ENCODE measurements around the gene TEAD1.

Gene TEAD1

DNA sequence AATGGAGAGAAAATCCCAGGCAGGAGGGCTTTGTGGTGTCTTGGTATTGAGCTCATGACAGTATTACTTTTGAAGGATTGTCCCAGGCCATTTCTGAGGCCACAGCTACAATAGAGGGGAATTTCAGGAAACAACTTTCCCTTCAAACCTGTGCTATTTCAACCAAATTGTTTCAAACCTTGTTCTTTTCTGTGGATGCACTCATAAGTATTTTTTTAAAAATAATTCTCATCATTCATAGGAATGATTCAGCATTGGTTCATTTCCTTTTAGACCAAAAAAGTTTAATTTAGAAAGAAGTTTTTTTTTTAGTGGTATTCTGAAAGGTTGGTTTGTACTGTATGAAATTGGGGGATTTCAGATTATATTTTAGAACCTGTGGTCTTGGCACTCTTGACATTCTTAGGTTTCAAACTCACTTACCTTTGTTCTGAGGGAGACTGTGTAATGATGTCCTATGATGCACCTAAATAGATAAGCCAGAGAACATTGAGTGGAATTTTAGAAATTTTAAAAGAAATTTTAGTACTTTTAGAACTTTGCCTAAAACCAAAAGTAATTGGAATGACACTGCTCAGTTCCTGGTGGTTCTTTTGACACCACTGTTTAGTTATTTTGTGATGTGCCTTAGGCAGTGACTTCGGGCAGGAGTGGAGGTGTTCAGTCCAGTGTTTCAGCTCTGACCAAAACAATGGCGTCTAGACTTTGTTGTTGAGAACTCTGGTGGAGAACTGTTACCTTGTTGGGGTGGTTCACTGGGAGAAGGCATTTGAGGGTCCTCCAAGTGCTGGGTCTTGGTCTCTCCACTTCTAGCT lies 12.2 kb downstream of the TEAD1 start:
- no peak for DNase-seq (ENCODE audit: low read depth)

DNA sequence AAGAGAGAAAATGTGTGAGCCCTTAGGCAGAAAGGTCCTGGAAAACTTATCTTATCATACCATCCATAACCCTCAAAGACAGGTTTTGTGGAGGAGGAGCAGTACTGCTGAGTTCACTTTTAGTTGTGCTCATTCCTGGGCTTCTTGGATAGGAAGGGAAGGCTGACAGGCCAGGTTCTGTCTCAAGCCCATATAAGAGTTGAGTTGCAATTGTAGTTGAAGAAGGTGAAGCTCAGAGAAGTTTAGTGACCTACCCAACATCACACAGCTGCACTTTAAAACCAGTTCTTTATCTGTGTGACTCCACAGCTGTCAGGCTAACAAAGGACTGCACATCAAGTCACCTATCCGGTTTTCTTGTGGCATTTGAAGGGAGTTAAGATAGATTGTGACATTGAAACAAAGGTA lies 13.0 kb downstream of the TEAD1 start:
- no peak for DNase-seq (ENCODE audit: low read depth)

DNA sequence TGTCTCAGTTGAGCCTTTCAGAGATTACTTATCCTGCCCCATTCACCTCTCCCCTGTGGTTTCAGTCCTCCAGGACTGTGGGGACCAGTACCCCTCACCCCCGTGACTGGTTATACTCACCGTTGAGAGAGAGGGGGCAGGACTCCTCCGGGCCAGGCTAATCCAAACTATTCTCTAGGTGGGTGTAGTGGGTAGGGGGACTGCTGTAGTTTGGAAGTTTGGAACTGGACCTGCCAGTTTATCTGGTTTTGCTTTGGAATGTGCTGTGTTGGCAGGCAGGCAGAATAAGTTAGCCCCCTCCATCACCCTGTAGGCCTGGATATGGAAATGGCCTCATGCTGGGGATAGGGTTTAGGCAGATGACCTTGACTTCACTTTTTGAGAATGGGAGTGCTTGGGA lies 13.5 kb downstream of the TEAD1 start:
- DNase-seq (ENCODE audit: low read depth) = no peak

DNA sequence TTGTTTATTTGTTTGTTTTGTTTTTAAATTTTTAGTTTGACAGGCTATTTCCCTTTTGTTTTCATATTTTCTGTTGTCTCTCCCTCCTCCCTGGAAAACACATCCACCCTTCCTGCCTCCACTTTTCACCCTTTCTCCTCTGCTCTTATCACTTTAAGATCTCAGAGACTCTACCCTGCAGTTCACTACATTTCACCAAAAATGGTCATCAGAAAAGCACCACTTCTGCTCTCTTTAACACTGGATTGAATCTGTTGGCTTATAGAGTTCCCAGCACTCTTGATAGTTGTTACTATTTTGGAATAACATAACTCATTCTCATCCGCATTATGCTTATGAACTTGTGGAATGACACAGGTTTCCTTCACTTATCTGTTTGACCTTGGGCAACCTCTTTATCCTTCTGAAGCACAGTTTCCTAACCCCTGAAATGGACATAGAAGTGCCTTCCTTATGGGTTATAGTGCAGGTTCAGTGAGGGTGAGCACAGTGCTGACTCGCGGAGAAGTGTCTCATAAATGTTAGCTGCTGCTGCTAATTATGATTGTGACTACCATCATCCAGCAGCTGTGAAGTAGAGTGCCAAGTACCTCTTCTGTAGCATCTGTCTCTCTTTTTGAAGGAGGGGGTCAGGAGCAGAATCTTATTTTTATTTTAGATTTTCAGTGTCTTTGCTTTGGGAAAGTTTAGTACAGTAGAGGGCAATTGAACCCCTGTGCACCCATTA lies 15.0 kb downstream of the TEAD1 start:
- DNase-seq (ENCODE audit: low read depth) = no peak

DNA sequence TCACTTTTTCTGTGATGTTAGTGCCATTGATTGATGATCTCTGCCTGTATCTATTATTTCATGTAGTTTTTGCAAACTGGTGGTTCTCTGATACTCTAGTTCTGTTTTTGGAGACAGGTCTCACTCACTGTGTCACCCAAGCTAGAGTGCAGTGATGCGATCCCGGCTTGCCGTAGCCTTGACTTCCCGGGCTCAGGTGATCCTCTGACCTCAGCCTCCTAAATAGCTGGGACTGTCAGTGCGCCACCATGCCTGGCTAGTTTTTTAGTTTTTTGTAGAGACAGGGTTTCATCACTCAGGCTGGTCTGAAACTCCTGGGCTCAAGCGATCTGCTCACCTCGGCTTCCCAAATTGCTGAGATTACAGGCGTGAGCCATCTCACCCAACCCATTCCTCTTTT lies 16.4 kb downstream of the TEAD1 start:
- no peak for DNase-seq (ENCODE audit: low read depth)

DNA sequence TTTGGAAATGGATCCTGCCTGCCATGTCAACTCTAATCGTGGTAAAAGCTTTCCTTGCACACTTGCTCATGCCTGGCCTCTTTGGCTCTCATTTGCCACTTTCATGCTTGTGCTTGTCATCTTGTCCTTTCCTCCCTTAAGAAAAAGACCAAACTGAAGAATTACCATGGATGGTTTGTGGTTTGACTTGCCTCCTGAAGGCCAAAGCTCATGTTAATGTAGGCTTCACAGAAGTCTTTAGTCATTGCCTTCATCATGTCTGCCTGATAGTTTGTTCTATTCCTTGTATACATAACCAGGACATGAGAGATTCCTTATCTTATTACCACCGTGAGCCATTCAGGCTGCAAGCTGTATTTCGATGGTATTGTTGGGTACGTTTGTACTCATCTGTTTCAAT lies 17.3 kb downstream of the TEAD1 start:
- no peak for DNase-seq (ENCODE audit: low read depth)

DNA sequence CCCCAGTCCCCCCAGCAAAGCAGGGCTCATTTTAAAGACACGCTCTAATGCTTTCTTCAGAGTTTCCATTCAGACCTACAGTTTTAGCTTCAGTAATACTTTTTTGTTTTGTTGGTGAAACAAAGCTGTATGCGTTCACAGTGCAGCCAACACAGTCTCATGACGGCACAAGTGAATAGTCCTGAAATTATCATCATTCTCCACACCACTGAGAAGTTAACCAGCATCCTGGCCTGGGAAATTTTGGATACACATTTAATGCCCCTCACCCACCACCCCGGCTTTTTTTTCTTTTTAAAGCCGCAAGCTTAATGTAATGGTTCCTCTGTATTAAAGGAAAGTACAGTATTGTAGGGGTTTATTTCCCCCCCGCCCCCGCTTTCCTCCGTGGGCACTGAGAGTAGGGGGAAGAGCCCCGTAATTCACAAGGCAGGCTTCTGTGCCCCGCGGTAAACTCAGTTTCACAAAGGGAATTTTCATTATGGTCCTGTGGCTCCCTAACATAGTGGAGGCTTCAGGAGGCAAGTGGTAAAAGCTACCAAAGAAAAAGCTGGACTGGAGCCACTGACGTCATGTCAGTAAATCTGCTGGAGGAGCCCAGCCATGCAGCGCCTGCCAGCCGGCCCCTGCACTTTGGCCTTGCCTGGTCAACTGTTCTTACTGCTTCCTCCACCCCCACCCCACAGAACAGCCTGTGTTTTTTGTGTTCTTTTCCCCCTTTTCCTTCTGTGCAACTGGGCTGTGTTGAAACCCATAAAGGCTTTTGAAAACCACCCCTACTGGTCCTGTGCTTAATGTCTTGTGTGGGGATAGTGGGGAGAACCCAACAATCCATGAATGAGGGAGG lies 18.2 kb downstream of the TEAD1 start:
- no peak for DNase-seq (ENCODE audit: low read depth)

DNA sequence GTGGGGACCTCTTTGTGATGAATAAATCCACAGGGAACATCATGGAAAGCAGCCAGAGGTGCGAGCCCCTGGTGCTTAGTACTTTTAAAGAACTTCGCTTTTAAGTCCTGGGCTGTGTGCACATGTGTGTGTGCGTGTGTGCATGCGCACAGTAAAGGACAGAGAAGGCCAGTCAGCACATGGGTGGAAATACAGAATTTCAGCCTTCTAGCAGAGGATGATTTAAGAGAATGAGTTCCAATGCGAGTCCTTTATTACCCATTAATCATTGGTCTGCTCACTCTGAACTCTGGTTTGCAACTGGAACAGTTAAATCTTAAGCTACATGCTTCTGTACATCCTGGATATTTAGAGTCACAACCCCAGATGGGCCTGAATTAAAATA lies 18.9 kb downstream of the TEAD1 start:
- DNase-seq (ENCODE audit: low read depth) = no peak

DNA sequence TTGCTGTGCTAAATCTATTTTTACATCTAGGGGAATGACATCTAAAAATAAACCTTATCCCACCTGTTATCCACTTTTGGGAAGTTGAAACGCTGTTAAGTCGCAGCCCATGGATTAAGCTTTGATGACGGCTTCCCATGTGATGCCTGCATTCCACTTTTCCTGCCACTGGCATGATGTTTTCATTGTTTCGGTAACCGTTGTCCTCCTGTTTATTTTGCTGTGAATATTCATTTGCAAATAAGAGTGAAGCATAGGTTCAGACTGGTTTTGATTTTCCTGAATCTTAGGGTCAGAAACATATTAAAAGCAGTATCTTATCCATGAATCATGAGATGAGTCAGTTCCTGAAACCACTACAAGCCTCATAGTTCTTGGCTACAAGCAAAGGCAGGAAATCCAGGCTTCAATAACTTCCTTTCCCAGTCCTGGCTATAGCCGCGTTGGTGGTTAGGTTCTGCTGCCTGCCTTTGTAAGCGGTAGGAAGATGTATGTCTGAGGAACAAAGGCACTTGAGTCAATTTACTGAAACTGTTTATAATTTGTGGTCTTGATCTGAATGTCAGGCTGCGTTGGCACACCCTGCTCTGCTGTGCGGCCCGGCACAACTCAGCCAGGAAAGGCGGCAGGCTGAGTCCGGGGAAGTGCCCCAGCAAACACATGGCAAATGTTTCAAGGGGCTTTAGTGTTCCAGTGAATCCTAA lies 19.4 kb downstream of the TEAD1 start:
- no peak for DNase-seq (ENCODE audit: low read depth)

DNA sequence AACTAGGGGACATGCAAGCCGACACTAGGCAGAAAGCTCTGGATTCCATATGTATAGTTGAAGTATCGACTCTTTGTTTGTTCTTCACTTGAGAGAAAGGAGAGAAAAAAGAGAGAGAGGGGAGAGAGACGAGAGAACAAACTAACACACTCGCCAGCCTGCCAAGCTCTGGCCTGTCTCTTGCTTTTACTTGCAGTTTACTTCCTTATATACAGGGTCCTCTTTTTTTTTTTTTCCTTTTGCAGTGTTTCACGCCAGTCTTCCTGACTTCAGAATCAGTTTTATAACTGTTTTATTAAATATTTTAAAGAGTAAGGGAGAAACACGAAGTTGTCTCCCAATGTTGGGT lies 19.9 kb downstream of the TEAD1 start:
- no peak for DNase-seq (ENCODE audit: low read depth)

DNA sequence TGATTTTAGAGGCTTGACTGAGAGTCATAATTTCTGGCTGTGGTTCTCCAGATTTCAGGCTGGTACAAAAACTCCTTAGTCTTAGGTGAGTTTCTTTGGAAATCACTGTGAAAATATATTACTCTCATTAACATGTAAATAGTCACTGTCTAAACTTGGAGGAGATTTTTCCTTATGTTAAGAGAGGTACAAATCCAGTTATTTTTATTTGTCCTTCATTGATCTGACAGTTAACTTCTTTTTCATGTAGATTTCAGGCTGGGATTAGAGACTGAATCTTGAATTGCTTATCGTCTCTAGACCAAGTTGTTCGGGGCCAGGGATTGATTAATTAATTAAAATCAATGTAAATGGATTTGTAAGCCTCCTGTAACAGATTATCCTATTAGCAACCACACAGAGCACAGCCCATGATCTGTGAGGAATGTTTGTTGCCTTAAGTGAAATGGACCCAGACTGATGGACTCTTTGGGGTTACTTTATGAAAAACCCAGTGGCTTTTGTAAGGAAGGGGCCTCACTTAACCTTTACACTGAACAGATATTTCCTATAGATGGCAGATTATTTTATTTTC lies 21.1 kb downstream of the TEAD1 start:
- DNase-seq (ENCODE audit: low read depth) = no peak

DNA sequence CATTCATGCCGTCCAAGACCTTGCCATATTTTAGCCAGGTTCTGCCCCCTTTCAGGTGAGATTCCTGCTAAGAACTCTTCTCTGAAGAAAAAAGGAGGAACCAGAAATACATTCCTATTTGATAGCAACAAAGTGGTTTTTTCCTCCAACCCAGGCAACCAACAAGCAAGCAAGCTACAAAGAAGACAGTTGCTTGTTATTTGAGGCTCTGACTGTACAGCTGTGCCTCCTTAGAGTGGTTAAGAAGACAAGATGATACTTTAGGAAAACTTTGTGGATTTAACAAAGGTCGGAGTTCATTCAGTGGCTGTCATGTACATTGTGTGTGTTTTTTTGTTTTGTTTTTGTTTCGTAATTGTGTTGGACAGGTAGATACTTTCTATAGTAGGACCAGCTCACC lies 21.7 kb downstream of the TEAD1 start:
- no peak for DNase-seq (ENCODE audit: low read depth)

DNA sequence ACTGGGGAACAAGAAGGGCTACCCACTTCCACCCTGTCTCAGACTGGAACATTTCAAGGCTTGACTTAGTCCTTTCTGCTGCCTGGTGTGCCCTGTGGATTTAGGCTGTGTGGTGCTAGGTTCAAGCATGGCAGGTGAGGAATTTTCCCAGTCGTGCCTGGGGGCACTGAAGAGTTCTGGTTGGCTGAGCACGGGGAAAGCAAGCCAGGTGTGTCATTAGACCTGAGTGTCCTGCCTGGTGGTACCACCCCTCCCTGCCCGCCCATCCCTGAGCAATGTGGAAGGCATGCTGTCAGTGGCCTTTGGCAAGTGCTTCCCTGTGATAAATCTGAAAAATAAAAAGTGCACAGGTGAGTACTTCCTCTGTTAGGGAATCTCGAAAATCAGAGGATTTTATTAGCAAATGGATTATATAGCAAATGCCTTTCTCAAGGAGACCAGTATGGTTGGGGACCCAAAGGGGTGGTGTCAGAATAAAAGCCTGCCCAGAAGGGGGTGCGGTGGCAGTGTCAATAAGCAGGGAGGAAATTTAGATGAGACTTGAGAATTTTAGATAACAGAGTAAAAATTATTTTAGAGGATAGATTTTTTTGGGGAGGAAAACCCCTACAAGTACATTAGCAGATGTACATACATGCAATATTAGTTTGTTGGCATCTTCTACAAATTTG lies 22.8 kb downstream of the TEAD1 start:
- DNase-seq (ENCODE audit: low read depth) = no peak

DNA sequence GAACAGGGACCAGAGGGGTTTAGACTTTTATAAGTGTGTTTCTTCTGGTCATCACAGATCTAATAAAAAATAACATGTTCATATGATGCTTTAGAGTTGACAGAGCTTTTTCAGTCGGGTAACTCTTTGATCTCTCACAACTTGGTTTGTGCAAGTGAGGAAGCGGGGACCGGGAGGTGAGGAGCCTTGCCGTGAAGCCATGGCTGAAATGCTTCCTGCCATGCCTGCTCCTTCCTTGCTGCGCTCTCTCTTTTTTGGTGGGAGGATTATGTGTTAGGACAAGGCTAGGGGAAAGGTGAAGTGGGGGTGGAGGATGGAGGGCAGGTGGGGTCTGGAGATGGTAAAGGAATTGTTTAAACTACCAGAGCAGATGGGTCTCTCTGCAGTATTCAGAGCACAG lies 23.8 kb downstream of the TEAD1 start:
- no peak for DNase-seq (ENCODE audit: low read depth)

DNA sequence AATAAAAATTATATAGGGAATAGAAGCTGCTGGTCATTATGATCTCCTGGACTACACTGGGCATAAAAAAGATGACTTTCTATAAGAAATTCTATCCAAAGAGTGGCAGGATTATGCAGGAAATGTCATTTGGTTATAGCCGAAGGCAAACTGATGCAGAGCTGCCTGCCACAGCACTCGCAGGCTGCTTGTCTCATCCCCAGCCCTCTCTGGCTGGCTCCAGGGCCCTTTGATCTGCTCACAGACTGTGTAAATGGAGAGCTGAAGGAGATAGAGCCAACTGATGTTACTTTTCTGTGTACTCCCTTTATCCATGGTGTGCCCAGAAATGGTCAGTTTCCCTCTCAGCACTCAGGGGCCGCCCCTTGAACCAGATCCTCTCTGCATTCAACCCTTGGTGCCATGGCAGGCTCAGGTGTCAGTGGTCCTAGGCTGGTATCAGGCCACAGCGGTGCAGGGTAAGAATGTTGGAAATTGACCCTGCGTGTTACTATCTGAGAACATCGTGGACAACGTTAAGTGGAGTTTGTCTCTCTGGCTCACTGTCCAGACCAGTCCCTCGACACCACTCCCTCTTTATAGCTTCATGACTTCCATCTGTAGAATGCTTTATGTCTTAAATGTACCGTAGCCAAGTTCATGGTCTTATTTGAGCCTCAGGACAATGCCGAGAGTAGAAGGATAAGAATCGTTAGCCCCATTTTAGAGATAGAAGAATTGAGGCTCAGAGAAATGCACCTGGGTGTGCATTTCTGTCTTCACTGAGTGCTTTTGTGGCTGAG lies 27.8 kb downstream of the TEAD1 start:
- DNase-seq (ENCODE audit: low read depth) = no peak

DNA sequence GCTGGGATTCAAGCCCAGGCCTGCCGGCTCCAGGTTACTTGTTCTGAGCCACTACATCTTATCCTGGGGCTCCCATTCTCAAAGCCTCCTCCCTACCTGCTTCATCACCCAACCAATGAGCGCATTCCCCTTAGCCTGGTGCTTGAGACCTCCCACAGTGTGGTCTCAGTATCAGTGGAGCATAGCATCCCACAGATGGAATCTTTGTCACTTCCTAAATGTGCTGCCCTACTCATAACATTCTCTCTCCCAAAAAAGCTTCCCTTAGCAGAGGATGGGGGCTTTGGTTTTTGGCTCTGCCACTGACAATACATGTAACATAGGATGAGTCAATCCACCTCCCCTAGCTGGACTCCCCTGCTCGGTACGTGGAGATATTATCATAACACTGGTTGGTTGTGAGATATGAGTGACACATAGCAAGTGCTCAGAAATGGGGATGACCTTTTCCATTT lies 28.8 kb downstream of the TEAD1 start:
- DNase-seq (ENCODE audit: low read depth) = no peak

DNA sequence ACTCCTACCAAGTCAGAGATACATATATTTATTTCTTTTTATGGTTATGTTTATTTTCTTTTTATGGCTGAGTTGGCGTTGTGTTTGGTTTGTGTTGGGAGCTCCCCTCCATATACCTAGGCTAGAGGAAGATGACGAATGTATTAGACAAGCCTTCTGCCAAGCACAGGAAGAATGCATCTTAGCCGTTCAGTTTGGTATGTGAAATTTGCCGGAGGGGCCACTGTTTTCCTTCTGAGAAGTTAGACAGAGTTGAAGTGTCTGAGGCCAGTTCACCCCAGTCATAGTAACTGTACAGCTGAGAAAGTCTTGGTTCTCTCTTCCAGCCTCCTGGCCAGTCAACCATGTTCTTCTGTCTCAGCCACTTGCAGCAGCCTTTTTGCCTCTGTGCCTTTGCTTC lies 29.8 kb downstream of the TEAD1 start:
- no peak for DNase-seq (ENCODE audit: low read depth)

DNA sequence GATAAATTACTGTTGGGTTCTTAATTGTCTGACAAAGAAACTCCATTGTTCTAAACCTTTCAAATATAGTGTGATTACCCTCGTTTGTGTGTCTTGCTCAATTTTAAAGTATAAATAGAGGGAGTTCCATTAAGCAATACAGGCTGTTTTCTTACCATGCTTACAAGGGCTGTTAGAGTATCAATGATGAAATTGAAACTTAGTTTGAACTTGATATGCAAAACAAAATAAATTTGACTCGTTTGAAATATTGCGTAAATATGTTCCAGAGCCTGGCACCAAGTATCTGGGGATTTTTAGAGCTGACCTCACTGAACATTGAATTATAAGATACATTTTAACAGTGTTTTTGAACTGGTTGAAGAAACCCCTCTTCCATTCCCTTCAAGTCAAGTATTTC lies 31.7 kb downstream of the TEAD1 start:
- DNase-seq (ENCODE audit: low read depth) = no peak

DNA sequence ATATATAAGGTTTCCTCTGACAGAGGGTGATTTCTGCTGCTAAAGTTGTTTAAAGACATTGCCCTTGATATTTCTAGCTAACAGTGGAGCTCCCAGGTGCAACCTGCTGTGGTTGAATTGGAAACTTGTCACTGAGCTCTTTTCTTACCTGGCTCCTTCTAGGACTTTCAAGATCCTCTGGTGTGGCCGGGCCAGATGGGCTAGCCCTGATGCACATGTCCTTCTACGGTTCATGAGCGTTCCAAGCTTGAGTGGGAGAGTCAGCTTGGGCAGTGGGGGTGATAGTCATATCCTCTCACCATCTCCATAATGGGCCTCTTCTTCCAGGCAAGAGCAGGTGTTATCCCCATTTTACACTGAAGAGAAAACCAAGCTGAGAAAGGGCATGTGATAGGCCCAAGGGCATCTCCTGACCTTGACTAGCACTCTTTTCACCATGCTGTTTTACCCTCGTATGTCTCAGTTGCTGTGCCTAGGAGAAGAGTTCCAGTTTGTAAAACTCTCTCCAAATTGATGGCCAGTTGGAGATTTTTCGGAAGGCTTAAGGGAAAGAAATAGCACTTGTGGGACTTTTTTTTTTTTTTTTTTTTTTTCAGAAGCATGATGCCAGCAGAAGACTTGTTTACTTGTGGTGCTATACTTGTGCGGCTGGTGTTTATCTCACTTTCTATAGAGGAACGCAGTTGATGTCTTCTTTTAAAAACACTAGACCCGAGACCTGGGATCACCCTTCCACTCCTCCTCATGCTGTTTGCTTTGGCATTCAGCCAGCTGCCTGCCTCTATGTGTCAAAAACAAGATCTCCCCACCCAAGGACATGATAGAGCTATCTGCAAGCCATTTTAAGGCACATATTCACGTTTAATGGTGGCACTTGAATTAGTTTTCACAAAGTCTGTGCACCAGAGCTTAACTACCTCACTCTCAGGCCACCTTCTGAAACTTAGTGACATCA lies 32.6 kb downstream of the TEAD1 start:
- no peak for DNase-seq (ENCODE audit: low read depth)

Measured in activated T-helper 1 cell treated with Interleukin-2 at 50 U/mL for 16 hours (primary cell).